Activated CD4-positive, alpha-beta T cell treated with anti-CD3 and anti-CD28 coated beads, Interleukin-2, amount 10 ng/mL, durations not matched to agents 7 days and 5 days (primary cell): ENCODE data around the gene PURB. TPM values are rescaled to one million over a fixed set of nuclear protein-coding genes. Genes with fewer than 3 reads are reported as not detected.
"Not testable (repeated sequence)": the region's sequence is repeated elsewhere in the genome, so short reads cannot be mapped to it uniquely, and the experiment has no call there.

Experiments
- CTCF ChIA-PET: fragments of 350-600 bp; sonication (Branson Sonifier 250); formaldehyde crosslinking; loops from one replicate; lab custom pipeline; 2021; ENCODE audit warnings: antibody characterized with exemption; lab: Charles Lee
- POLR2A ChIA-PET: fragments of 350-600 bp; sonication (Branson Sonifier 250); formaldehyde crosslinking; loops from one replicate; lab custom pipeline; 2021; ENCODE audit warnings: antibody characterized with exemption; lab: Charles Lee
- DNase-seq: peaks from one replicate; pipeline ENCODE4 v3.0.0-alpha.2; 2020
- H3K27ac Mint-ChIP-seq: one replicate; pipeline ENCODE4 v1.8.0; 2021; ENCODE audit warnings: mild to moderate bottlenecking, moderate library complexity, mixed read lengths
- H3K27me3 Mint-ChIP-seq: one replicate; pipeline ENCODE4 v1.8.0; 2021; ENCODE audit warnings: mixed read lengths
- H3K36me3 Mint-ChIP-seq: one replicate; pipeline ENCODE4 v1.8.0; 2021; ENCODE audit warnings: low read depth, mixed read lengths
- H3K4me1 Mint-ChIP-seq: one replicate; pipeline ENCODE4 v1.8.0; 2021; ENCODE audit warnings: mixed read lengths
- H3K4me3 Mint-ChIP-seq: one replicate; pipeline ENCODE4 v1.8.0; 2021; ENCODE audit warnings: mild to moderate bottlenecking, moderate library complexity, mixed read lengths
- H3K9me3 Mint-ChIP-seq: one replicate; pipeline ENCODE4 v1.8.0; 2021; ENCODE audit warnings: mixed read lengths
- total RNA-seq, 2 experiments: library from RNA; stranded (reverse); gene quantifications; one replicate each; pipeline ENCODE4 v1.2.3, GENCODE V29; 2021

The PURB gene
- total RNA-seq, 2 experiments from 2014 or later = 22.9 to 24.1 TPM

- H3K4me3 Mint-ChIP-seq, H3K27me3 Mint-ChIP-seq, H3K36me3 Mint-ChIP-seq, H3K27ac Mint-ChIP-seq, POLR2A ChIA-PET, H3K4me1 Mint-ChIP-seq, H3K9me3 Mint-ChIP-seq, CTCF ChIA-PET, DNase-seq: not testable (repeated sequence)
Measured at GRCh38 chr7:44871918-44872317, 13.4 kb downstream of the PURB start.

- H3K4me1 Mint-ChIP-seq, H3K9me3 Mint-ChIP-seq, CTCF ChIA-PET, H3K27me3 Mint-ChIP-seq, H3K36me3 Mint-ChIP-seq, H3K27ac Mint-ChIP-seq, POLR2A ChIA-PET, H3K4me3 Mint-ChIP-seq, DNase-seq: not testable (repeated sequence)
Measured at GRCh38 chr7:44870780-44871179, 14.6 kb downstream of the PURB start.

GRCh38 chr7:44870336-44870735 lies 15.0 kb downstream of the PURB start:
- H3K4me1 Mint-ChIP-seq, H3K9me3 Mint-ChIP-seq, H3K27me3 Mint-ChIP-seq, H3K4me3 Mint-ChIP-seq, DNase-seq, POLR2A ChIA-PET, H3K27ac Mint-ChIP-seq, H3K36me3 Mint-ChIP-seq: not testable (repeated sequence)
- CTCF ChIA-PET = interaction anchor here (1.7 kb wide), 1 partner anchor 10 kb away, joined by 4 read pairs; no protein-coding TSS in a partner anchor

GRCh38 chr7:44867073-44867995 lies 18.0 kb downstream of the PURB start:
- H3K9me3 Mint-ChIP-seq = peaks cover 6% of the 10 kb centered on the region
- no peak overlapping the region for H3K27ac Mint-ChIP-seq
- H3K4me1 Mint-ChIP-seq = peaks cover 6% of the 10 kb centered on the region
- ChIA-PET POLR2A (no interaction called here), CTCF (interaction anchor here (0.7 to 2.2 kb wide), 10 partner anchors 9 to 288 kb away, joined by 3 to 8 read pairs (median 4); partner anchors contain the start of gene H2AZ2)
- H3K27me3 Mint-ChIP-seq = peaks cover 3% of the 10 kb centered on the region
- no peak for DNase-seq
- H3K4me3 Mint-ChIP-seq = no peak overlapping the region
- H3K36me3 Mint-ChIP-seq = no peaks in the 10 kb centered on the region

- POLR2A ChIA-PET, DNase-seq, H3K9me3 Mint-ChIP-seq, H3K27me3 Mint-ChIP-seq, H3K36me3 Mint-ChIP-seq, H3K4me1 Mint-ChIP-seq, H3K27ac Mint-ChIP-seq, H3K4me3 Mint-ChIP-seq: not testable (repeated sequence)
- CTCF ChIA-PET = interaction anchor here (0.9 to 1.5 kb wide), 5 partner anchors 8 to 166 kb away, joined by 3 to 4 read pairs (median 3); no protein-coding TSS in a partner anchor
Measured at GRCh38 chr7:44861949-44862348, 23.4 kb downstream of the PURB start.

- peak overlapping the region; percentile 60 for H3K27ac Mint-ChIP-seq
- ChIA-PET POLR2A (interaction anchor here (0.6 kb wide), 1 partner anchor 59 kb away, joined by 4 read pairs; no protein-coding TSS in a partner anchor), CTCF (interaction anchor here (0.6 to 2.6 kb wide), 8 partner anchors 8 to 147 kb away, joined by 3 to 7 read pairs (median 4); partner anchors contain the start of gene PURB)
- peaks cover 15% of the 10 kb centered on the region for H3K4me1 Mint-ChIP-seq
- H3K27me3 Mint-ChIP-seq = peaks cover 3% of the 10 kb centered on the region
- no peaks in the 10 kb centered on the region for H3K36me3 Mint-ChIP-seq
- H3K9me3 Mint-ChIP-seq = no peaks in the 10 kb centered on the region
- H3K4me3 Mint-ChIP-seq = no peak overlapping the region
- DNase-seq = no peak
Measured at GRCh38 chr7:44858161-44858560, 27.2 kb downstream of the PURB start.

GRCh38 chr7:44854644-44855364 lies 30.5 kb downstream of the PURB start:
- Mint-ChIP-seq H3K4me3 (no peak overlapping the region), H3K9me3 (no peaks in the 10 kb centered on the region)
- POLR2A ChIA-PET = interaction anchor here (0.6 kb wide), 1 partner anchor 19 kb away, joined by 3 read pairs; no protein-coding TSS in a partner anchor

GRCh38 chr7:44853391-44853790 lies 31.9 kb downstream of the PURB start:
- H3K4me1 Mint-ChIP-seq = peaks cover 27% of the 10 kb centered on the region
- CTCF ChIA-PET = interaction anchor here (1.0 to 1.6 kb wide), 3 partner anchors 15 to 282 kb away, joined by 3 to 4 read pairs (median 4); no protein-coding TSS in a partner anchor
- POLR2A ChIA-PET = no interaction called here
- no peak overlapping the region for H3K27ac Mint-ChIP-seq
- peak; percentile 10 for DNase-seq
- no peaks in the 10 kb centered on the region for H3K9me3 Mint-ChIP-seq
- H3K27me3 Mint-ChIP-seq = no peaks in the 10 kb centered on the region
- H3K36me3 Mint-ChIP-seq = peaks cover 3% of the 10 kb centered on the region
- H3K4me3 Mint-ChIP-seq = no peak overlapping the region

More at GRCh38 chr7:44854644-44855364, 30.5 kb downstream of the PURB start:
- no peak for DNase-seq
- no peak overlapping the region for H3K27ac Mint-ChIP-seq
- CTCF ChIA-PET = interaction anchor here (0.6 to 3.6 kb wide), 10 partner anchors 8 to 281 kb away, joined by 3 to 15 read pairs (median 4); partner anchors contain the start of gene TMED4
- H3K27me3 Mint-ChIP-seq = no peaks in the 10 kb centered on the region
- peaks cover under 1% of the 10 kb centered on the region for H3K36me3 Mint-ChIP-seq
- peaks cover 19% of the 10 kb centered on the region for H3K4me1 Mint-ChIP-seq

- H3K27ac Mint-ChIP-seq = no peak overlapping the region
- no peak overlapping the region for H3K4me3 Mint-ChIP-seq
- H3K36me3 Mint-ChIP-seq = peaks cover 3% of the 10 kb centered on the region
Measured at GRCh38 chr7:44852590-44852989, 32.7 kb downstream of the PURB start.

GRCh38 chr7:44849885-44850544 lies 35.3 kb downstream of the PURB start:
- no peaks in the 10 kb centered on the region for H3K9me3 Mint-ChIP-seq
- ChIA-PET CTCF (interaction anchor here (0.7 to 3.7 kb wide), 7 partner anchors 8 to 71 kb away, joined by 3 to 14 read pairs (median 4); no protein-coding TSS in a partner anchor), POLR2A (no interaction called here)
- H3K36me3 Mint-ChIP-seq = peaks cover 9% of the 10 kb centered on the region
- peak overlapping the region; percentile 99 for H3K27ac Mint-ChIP-seq
- peaks cover 26% of the 10 kb centered on the region for H3K4me1 Mint-ChIP-seq
- H3K4me3 Mint-ChIP-seq = peak overlapping the region; percentile 91
- DNase-seq = no peak
- no peaks in the 10 kb centered on the region for H3K27me3 Mint-ChIP-seq

More at GRCh38 chr7:44852590-44852989, 32.7 kb downstream of the PURB start:
- DNase-seq = no peak
- no peaks in the 10 kb centered on the region for H3K27me3 Mint-ChIP-seq
- H3K4me1 Mint-ChIP-seq = peaks cover 22% of the 10 kb centered on the region
- CTCF ChIA-PET = interaction anchor here (0.7 to 1.2 kb wide), 3 partner anchors 68 to 283 kb away, joined by 3 to 4 read pairs (median 3); partner anchors contain the start of gene TMED4
- POLR2A ChIA-PET = no interaction called here
- H3K9me3 Mint-ChIP-seq = no peaks in the 10 kb centered on the region

- peaks cover 32% of the 10 kb centered on the region for H3K4me1 Mint-ChIP-seq
- H3K4me3 Mint-ChIP-seq = peak overlapping the region; percentile 91
- ChIA-PET CTCF (interaction anchor here (0.7 to 4.1 kb wide), 13 partner anchors 8 to 267 kb away, joined by 3 to 14 read pairs (median 5); partner anchors contain the start of gene PURB), POLR2A (no interaction called here)
- peaks cover 11% of the 10 kb centered on the region for H3K36me3 Mint-ChIP-seq
- H3K9me3 Mint-ChIP-seq = no peaks in the 10 kb centered on the region
- peak overlapping the region; percentile 99 for H3K27ac Mint-ChIP-seq
- no peaks in the 10 kb centered on the region for H3K27me3 Mint-ChIP-seq
- no peak for DNase-seq
Measured at GRCh38 chr7:44849259-44849884, 36.0 kb downstream of the PURB start.
